Activated CD8-positive, alpha-beta memory T cell treated with anti-CD3 and anti-CD28 coated beads, Interleukin-2, amount 50 U/mL, for 24 hours (primary cell): ENCODE data around the gene SLC5A10.
"Not testable (repeated sequence)": the region's sequence is repeated elsewhere in the genome, so short reads cannot be mapped to it uniquely, and the experiment has no call there.

Source experiments
- DNase-seq: peaks from one replicate; pipeline ENCODE4 v3.0.0-alpha.2; 2020; ENCODE audit errors: extremely low read depth

SLC5A10 gene

GRCh38 chr17:18951941-18952842 is at the start of gene SLC5A10:
TSS of gene SLC5A10 (plus strand) at chr17:18952165. CDS start at chr17:18952206, 41 bp downstream.
- DNase-seq = no peak

- DNase-seq = no peak
These were observed 47.5 kb upstream of the SLC5A10 start for GRCh38 chr17:18904482-18904881.

GRCh38 chr17:18905226-18905625 is 46.7 kb upstream of the SLC5A10 start:
- no peak for DNase-seq

- DNase-seq = no peak
These were observed 41.6 kb upstream of the SLC5A10 start for GRCh38 chr17:18910326-18910725.

- DNase-seq = no peak
These were observed 41.1 kb upstream of the SLC5A10 start for GRCh38 chr17:18910881-18911280.

- DNase-seq = no peak
These were observed 35.0 kb upstream of the SLC5A10 start for GRCh38 chr17:18916816-18917500.

GRCh38 chr17:18917506-18918032 is 34.4 kb upstream of the SLC5A10 start:
- DNase-seq = no peak

GRCh38 chr17:18919963-18920362 is 32.0 kb upstream of the SLC5A10 start:
- DNase-seq = no peak

- no peak for DNase-seq
These were observed 31.0 kb upstream of the SLC5A10 start for GRCh38 chr17:18920911-18921441.

- DNase-seq = no peak
These were observed 30.5 kb upstream of the SLC5A10 start for GRCh38 chr17:18921485-18921884.

GRCh38 chr17:18921912-18922451 is 30.0 kb upstream of the SLC5A10 start:
- no peak for DNase-seq

- DNase-seq = not testable (repeated sequence)
These were observed 29.4 kb upstream of the SLC5A10 start for GRCh38 chr17:18922596-18922995.

GRCh38 chr17:18925187-18925586 is 26.8 kb upstream of the SLC5A10 start:
- no peak for DNase-seq

GRCh38 chr17:18928628-18929125 is 23.3 kb upstream of the SLC5A10 start:
- DNase-seq = no peak

- no peak for DNase-seq
These were observed 19.5 kb upstream of the SLC5A10 start for GRCh38 chr17:18932360-18933055.

GRCh38 chr17:18933102-18934058 is 18.6 kb upstream of the SLC5A10 start:
- no peak for DNase-seq

GRCh38 chr17:18937981-18938691 is 13.8 kb upstream of the SLC5A10 start:
- DNase-seq = no peak

- no peak for DNase-seq
These were observed 13.3 kb upstream of the SLC5A10 start for GRCh38 chr17:18938692-18939023.

- no peak for DNase-seq
These were observed 7.3 kb upstream of the SLC5A10 start for GRCh38 chr17:18944646-18945045.

GRCh38 chr17:18946536-18946935 is 5.4 kb upstream of the SLC5A10 start:
- DNase-seq = no peak
